NCI-H187 (cell line): ENCODE results near the gene RBM47.
"Not testable (repeated sequence)": the region's sequence is repeated elsewhere in the genome, so short reads cannot be mapped to it uniquely, and the experiment has no call there.

Experiments used
- DNase-seq, 2 experiments: peaks; one replicate each; lab custom pipeline; 2025; lab: John Stamatoyannopoulos, UW

The RBM47 gene

DNA sequence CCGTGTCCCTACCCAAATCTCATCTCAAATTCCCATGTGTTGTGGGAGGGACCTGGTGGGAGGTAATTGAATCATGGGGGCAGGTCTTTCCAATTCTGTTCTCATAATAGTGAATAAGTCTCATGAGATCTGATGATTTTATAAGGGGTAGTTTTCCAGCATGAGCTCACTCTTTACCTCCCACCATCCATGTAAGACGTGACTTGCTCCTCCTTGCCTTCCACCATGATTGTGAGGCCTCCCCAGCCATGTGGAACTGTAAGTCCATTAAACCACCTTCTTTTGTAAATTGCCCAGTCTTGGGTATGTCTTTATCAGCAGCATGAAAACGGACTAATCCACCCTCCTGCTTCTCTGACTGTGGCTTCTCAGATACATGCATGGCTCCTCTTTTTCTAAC is 222.2 kb downstream of the RBM47 start:
- not testable (repeated sequence) for DNase-seq

DNA sequence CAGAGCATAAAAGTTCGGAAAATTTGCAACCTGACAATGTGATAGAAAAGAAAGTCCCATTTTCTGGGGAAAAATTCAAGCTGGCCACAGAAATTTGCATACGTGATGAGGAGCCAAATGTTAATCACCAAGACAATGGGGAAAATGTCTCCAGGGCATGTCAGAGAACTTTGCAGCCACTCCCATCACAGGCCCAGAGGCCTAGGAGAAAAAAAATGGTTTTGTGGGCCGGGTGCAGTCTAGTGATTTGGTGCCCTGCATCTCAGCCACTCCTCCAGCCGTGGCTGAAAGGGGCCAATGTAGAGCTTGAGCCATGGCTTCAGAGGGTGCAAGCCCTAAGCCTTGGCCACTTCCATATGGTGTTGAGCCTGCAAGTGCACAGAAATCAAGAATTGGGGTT is 223.3 kb downstream of the RBM47 start:
- no peak for DNase-seq

DNA sequence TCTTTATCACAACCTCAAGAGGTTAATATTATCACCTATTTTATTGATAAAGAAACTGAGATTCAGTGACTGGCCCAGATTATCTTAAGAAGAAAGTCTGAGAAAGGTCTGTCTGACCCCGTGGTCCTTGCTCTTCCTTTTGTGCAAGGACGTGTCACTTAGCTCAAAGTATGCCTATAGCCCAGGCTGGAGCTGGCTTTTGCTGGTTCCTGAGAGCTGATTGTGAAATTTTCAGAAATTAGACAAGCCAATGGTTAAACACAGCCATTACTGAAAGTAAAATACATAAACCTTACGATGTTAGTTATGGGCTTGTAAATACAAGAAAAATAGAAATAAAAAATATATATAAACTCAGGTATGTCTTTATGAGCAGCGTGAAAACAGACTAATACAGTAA is 224.5 kb downstream of the RBM47 start:
- no peak for DNase-seq

DNA sequence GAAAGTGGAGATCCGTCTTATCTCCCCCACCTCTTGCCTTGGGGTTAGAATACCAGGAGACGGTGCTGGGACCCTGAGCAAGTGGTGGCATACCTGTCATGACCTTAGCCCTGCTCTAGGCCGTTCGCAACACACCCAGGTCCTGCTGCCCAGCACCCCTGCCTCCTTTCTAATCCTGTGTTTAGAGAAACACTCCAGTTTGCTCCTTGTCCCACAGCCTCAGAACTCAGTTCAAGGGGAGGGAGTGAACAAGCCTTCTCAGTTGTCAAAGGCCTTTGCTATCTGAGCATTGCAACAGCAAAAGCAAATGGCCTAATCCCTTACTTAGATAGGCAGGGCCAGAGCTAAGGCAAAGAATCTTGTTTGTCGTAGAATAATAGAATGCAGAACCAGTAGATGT is 226.6 kb downstream of the RBM47 start:
- DNase-seq = no peak

DNA sequence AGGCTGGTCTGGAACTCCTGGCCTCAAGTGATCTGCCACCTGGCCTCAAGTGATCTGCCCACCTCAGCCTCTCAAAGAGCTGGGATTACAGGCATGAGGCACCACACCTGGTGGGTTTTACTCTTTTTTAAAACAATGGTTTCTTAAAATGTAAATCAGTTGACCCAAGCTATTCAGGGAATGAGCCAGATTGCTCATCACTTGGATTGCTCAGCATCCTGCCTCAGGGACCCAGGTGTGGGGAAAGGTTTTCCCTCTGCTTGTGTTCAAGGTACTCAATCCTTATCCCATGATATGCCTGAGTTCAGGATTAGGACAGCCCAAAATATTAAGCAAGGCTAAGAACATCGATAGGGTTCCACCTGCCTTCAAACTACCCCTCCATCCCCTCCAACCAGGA is 227.1 kb downstream of the RBM47 start:
- DNase-seq = no peak

DNA sequence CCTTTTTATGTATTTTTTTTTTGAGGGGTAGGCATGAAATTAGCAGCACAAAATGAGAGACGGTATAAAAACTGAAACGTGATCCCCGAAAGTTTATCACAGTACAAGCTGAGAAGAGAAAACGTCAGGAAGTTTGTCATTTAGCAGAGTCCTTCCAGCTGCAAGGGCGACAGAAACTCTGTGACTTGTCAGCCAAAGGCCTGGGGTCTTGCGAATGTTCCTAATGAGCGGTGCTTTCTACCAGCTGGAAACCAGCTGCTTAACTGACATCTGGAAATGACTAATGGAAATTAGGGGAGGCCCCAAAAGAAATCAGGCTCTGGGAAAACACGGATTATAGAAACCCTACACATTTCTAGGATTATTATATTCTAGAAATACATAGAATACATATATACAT is 228.0 kb downstream of the RBM47 start:
- DNase-seq = no peak

DNA sequence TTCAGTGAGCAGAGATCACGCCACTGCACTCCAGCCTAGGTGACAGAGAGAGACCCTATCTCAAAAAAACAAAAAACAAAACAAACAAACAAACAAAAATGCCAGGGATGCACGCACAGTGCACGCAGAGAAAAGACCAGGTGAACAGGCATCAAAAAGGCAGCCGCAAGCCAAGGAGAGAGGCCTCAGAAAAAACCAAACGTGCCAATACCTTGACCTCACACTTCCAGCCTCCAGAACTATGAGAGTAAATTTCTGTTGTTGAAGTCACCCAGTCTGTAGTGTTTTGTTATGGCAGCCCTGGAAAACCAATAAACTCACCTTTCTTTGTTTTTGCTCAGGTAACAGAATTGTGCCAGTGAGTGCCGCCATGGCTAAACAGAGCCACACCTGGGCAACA is 228.6 kb downstream of the RBM47 start:
- no peak for DNase-seq

DNA sequence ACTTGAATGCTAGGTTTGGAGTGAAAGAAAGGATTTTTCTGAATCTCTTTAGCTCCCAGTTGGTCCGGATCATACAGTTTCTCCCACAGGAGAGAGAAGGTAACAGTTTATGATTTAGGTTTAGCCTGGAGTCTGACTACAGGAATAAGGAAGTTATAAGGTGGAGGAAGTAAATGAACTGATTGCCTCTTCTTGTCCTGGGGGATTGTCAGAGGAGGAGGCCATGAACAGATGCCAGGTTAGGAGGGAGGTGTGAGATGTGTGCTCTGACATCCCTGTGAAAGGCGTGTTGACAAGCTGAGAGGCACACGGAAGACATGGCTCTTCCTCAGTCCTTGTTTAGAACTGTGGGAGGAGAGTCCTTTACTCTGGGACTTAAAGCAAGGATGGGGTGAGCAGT is 230.1 kb downstream of the RBM47 start:
- DNase-seq = no peak

DNA sequence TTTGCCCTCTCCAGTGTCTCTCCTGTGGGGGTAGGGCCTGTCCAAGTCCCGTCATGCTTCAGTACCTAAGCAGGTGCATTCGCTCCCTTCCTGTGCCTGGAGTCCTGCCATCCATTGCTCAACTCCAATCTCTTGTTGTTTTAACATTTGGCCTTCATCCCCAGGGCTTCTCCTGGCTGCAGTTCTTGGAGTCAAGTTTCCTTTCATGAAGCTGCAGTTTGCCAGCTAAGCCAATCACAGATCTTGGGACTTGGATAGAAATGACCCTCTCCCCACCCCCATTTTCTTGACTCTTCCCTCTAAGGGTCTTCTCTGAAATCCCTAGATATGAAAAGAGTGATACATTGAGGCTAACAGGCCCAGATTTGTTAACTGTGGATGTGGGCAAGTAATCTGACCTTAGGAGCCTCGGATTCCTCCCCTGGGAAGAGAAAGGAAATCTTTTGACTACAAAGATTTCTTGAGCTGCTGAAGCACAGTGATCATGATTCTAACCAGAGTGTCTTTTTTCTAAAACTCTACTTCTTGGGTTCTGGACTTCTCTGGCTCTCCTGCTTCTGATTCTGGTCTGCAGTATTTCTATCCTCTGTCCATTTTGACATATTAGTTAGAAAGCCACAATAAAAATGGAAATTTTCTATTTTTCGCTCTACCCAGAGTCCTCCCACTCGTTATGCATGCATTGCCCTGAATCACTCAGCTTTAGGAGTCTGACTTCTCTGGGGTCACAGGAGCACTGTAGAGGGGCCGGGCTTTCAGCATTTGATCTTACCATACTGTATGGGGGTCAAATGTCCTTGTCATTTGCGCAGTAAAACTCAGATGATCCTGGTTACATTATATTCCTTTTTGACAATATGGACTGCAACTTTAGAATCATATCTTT is 233.5 kb downstream of the RBM47 start:
- DNase-seq = peak; percentile 64 to 89

DNA sequence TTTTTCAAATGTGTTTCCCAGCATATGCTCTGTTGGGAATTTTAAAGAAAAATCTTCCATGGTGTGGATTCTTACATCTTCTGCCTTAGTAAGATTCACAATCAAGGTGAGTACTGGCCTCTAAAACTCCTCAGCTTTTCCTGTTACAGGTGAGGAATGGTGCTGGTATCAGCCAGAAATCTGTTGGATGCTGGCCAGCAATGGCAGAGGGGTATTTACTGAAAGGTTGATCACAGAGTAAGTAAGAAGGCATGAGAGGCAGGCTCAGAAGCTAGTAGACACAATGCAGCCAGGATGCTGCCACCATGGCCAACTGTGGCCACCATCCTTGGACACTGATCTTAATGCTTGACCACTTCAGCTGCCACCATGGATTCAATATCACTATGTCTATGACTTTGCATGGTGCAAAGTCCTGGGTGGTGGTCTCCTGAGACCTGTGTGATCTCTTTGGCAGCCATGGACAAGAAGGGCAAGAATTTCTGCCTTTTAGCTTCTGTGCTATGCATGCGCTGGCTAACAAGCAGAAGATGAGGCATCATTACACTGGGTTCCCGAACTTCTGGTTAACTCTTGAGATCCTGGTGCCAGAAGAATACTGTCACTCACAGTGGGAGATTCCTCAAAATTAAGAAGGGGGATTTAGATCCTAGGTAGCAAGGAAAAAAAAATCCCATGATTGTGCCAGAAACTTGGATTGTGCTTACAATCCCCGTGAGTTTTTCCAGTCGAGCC is 234.3 kb downstream of the RBM47 start:
- peak in 1 of 2 experiments; percentile 64 for DNase-seq

DNA sequence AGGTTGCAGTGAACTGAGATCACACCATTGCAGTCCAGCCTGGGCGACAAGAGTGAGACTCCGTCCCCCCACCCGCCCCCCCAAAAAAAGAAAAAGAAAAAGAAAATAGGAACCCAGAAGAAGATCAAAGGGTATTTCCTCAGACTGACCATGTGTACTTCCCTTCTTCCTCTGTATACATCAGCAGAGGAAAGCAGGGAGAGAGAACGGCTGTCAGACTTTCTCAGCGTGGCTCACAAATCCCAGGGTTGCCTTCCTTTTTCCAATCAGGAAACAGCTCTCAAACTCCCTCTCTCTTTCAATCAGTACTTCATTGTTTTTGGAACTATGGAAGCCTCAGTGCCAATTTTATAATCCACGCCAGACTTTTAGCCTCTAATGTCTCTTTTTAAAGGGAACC is 235.4 kb downstream of the RBM47 start:
- no peak for DNase-seq

DNA sequence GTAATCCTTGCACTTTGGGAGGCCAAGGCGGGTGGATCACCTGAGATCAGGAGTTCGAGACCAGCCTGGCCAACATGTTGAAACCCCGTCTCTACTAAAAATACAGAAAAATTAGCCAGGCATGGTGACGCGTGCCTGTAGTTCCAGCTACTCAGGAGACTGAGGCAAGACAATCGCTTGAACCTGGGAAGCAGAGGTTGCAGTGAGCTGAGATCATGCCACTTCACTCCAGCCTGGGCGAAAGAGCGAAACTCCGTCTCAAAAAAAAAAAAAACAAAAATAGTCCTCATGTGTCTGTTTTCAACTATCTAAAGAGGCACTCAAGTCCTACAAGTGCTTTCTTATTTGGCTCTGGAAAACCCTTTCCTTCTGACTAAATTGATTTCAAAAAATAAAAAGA is 237.4 kb downstream of the RBM47 start:
- DNase-seq = not testable (repeated sequence)

DNA sequence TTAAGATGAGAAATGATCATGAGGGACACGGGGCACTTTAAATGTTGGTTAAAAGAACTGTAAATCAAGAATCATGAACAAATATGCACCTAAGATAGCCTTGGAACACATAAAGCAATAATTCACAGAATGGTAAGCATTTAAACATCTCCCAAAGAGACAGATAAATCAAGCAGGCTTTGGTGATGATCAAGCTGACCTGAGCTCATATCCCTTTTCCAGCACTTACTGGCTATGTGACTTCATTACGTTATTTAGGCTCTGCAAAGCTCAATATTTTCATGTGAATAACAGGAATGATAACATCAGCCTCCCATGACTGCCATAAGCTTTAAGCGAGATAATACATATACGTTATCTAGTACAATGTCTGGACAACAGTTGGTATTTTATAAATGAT is 239.7 kb downstream of the RBM47 start:
- DNase-seq = no peak

DNA sequence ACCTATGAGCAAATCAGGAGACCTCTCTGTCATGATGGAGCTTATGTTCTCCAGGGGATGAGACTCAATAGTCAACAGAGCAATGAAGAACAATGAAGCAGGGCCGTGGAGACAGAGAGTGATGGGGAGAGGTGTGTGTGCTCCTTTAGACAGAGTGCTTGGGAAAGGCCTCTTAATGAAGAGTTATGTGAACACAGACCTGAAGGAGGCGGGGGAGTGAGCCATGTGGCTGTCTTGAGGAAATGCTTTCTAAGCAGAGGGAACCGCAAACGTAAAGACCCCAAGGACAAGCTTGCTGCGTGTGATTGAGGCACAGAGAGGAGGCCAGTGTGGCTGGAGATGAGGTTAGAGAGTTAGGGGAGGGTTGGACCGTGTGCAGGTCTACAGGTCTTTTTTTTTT is 241.4 kb downstream of the RBM47 start:
- no peak for DNase-seq

DNA sequence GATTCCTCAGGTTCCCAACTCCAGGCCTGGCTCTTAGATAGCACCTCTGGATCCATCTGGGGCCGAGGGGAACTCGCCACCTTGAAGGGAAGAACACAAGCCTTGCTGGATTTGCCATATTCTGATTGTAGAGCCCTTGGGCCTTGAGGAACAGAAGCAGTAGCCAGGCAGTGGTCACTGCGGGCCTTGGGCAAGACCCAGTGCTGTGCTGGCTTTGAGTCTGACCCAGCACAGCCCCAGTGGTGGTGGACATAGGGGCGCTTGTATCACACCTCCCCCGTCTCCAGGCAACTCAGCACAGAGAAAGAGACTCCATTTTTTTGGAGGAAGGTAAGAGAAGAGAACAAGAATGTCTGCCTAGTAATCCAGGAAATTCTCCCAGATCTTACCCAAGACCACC is 249.0 kb downstream of the RBM47 start:
- no peak for DNase-seq

DNA sequence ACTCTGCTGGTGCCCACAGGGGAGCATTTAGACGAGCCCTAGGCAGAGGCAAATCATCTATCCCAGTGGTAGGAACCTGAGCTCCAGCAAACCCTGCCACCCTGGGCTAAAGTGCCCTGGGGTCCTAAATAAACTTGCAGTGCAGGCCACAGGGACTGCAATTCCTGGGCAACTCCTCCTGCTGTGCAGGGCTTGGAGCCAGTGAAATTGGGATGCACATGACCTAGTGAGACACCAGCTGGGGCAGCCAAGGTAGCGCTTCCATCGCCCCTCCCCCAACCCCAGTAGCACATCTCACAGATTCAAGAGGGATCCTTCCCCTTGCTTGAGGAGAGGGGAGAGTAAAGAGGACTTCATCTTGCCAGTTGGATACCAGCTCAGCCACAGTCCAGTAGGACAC is 250.4 kb downstream of the RBM47 start:
- no peak for DNase-seq

DNA sequence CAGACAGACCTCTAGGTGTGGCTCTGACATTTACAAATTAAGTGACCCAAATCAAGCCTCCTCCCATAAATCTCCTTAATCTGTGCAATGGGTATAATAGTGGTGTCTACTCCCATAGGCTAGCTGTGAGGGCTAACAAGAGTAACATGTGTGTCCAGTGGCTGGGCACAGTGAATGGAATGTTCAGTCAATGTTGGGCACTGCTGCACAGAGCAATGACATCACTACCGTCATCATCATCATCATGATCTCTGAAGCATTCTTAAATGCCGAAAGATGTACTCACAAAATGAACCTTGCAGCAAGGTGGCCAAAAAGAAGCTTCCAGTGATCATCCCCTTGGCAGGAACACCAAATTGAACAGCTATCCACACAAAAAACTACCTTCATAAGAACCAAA is 251.0 kb downstream of the RBM47 start:
- DNase-seq = no peak

DNA sequence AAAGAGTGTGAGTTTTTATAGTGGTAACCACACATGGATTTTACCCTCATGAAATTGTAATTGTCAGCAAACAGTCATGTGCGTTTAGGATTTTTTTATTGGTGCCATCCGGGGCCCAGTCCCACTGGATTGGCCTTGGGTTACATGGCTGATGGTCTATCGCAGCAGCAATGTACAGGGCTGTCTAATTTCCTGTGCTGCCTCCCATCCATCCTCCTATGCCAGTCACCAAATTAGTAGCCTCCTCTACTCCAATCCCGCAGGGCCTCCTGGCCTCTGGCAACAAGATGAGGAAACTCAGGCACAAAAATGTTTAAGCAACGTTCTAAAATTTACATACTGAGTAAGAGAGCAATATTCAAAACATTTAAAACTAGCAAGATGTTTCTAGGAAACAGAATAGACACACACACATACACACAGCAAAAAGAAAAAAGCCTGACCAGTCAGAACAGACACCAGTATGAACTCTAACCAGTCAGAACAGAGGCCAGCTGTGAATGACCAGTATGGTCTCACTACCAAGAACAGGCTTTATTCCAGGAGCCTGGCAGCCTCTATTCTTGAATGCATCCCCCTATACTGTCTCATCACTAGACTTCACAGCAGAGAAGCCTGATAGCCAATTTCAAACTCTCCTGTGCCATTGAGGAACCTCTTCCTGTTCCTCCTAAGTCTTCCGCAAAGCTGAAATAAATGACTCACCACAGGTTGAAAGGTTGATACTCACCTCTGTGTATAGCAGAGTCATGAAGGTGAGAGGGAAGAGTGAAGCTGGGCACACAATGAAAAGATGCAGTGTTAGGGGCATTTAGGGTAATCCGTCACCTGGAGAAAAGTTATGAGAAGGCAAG is 251.9 kb downstream of the RBM47 start:
- DNase-seq = no peak

DNA sequence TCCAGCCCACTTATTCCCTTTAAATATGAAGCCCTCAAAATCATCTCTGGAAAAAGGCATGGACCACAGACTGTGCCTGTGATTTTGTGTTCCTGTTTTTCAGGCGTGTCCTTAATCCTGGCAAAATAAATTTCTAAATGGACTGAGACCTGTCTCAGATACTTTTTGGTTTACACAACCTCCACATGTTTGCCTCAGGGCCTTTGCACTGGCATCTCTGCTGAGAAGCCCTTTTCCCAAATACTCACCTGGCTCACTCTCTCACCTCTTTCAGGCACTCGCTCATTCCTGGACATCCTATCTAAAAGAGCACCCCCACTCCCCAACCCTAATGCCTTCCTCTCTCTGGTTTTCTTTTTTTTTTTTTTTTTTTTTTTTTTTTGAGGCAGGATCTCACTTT is 254.0 kb downstream of the RBM47 start:
- DNase-seq = no peak

DNA sequence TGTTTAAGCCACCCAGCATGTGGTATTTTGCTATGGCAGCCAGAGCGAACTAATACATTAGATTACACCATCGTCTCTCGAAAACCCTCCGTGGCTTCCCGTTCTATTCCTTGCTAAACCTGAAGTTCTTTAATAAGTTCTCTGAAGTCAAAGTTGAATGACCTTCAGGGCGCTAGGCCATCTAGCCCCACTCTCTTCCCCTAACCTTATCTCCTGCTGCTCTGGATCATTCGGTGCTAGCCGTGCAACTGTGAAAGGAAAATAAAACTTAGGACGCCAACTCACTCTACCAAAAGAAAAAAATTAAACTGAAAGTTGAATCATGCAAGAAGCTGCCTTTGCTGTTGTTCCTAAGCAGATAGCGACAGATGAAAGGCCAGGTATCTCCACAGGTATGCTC is 254.6 kb downstream of the RBM47 start:
- no peak for DNase-seq

DNA sequence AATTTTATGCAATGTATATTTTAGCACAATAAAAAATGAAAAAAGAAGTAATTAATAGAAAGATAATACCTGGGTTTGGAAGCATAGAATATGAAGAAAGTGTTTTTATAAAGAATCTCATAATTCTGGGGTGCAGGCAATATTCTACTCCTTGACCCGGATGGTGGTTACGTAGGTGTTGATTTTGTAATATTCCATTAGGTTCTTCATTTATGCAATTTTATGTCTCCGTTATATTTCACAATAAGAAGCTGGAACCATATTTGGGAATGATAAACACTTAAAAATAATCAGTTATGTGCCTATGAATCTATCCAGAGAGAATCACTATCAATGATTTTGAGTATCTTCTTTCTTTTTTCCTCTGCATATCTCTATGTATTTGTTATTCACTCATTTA is 256.0 kb downstream of the RBM47 start:
- no peak for DNase-seq
